Activated T-cell treated with anti-CD3 and anti-CD28 coated beads, Interleukin-2, amount 50 U/mL, for 48 hours (primary cell): Measurements from ENCODE around the gene RBM42.
"Not testable (repeated sequence)": the region's sequence is repeated elsewhere in the genome, so short reads cannot be mapped to it uniquely, and the experiment has no call there.

Experiments used
- DNase-seq, 2 experiments: peaks; one replicate each; pipeline ENCODE4 v3.0.0-alpha.2; 2020

The RBM42 gene

GRCh38 chr19:35628565-35629331 lies at the start of gene RBM42:
Gene RBM42 (plus strand): TSS chr19:35629036. CDS start chr19:35629154, 118 bp downstream.
- peak; percentile 99 for DNase-seq

- no peak for DNase-seq
Observed at GRCh38 chr19:35582760-35583159, 46.1 kb upstream of the RBM42 start.

- peak; percentile 47 to 53 for DNase-seq
Observed at GRCh38 chr19:35585848-35586247, 43.0 kb upstream of the RBM42 start, which contains the start of gene PMIS2. Gene PMIS2 (plus strand): TSS chr19:35586173. CDS start chr19:35586260, 87 bp downstream.

- DNase-seq = no peak
Observed at GRCh38 chr19:35587321-35587720, 41.5 kb upstream of the RBM42 start.

GRCh38 chr19:35590875-35591274 lies 38.0 kb upstream of the RBM42 start:
- DNase-seq = no peak

- DNase-seq = peak; percentile 34 to 35
Observed at GRCh38 chr19:35592226-35592625, 36.6 kb upstream of the RBM42 start.

- DNase-seq = not testable (repeated sequence)
Observed at GRCh38 chr19:35595026-35595425, 33.8 kb upstream of the RBM42 start.

GRCh38 chr19:35595928-35596327 lies 32.9 kb upstream of the RBM42 start:
- no peak for DNase-seq

GRCh38 chr19:35596366-35596999 lies 32.4 kb upstream of the RBM42 start:
- DNase-seq = peak; percentile 38 to 54

GRCh38 chr19:35601971-35602370 lies 26.9 kb upstream of the RBM42 start:
- no peak for DNase-seq

- DNase-seq = not testable (repeated sequence)
Observed at GRCh38 chr19:35604436-35604835, 24.4 kb upstream of the RBM42 start.

- DNase-seq = not testable (repeated sequence)
Observed at GRCh38 chr19:35607170-35607569, 21.7 kb upstream of the RBM42 start.

- DNase-seq = no peak
Observed at GRCh38 chr19:35607661-35608060, 21.2 kb upstream of the RBM42 start.

- DNase-seq = no peak
Observed at GRCh38 chr19:35608251-35608650, 20.6 kb upstream of the RBM42 start.

- peak in 1 of 2 experiments; percentile 35 for DNase-seq
Observed at GRCh38 chr19:35609851-35610353, 18.9 kb upstream of the RBM42 start.

- peak in 1 of 2 experiments; percentile 25 for DNase-seq
Observed at GRCh38 chr19:35612224-35612558, 16.6 kb upstream of the RBM42 start.

- DNase-seq = peak; percentile 98 to 99
Observed at GRCh38 chr19:35612559-35613321, 16.1 kb upstream of the RBM42 start, which contains the start of gene HAUS5. Gene HAUS5 (plus strand): TSS chr19:35612735. CDS start chr19:35612795, 60 bp downstream.

GRCh38 chr19:35613574-35613973 lies 15.3 kb upstream of the RBM42 start:
- DNase-seq = no peak

- no peak for DNase-seq
Observed at GRCh38 chr19:35615036-35615435, 13.8 kb upstream of the RBM42 start.

GRCh38 chr19:35618857-35619256 lies 10.0 kb upstream of the RBM42 start:
- DNase-seq = no peak

- no peak for DNase-seq
Observed at GRCh38 chr19:35619290-35619923, 9.4 kb upstream of the RBM42 start.

GRCh38 chr19:35620001-35620400 lies 8.8 kb upstream of the RBM42 start:
- no peak for DNase-seq

GRCh38 chr19:35621708-35622107 lies 7.1 kb upstream of the RBM42 start:
- no peak for DNase-seq
